ENCODE data around the gene SLC22A17. TPM values are rescaled to one million over a fixed set of nuclear protein-coding genes. Genes with fewer than 3 reads are reported as not detected.

The SLC22A17 gene
- total and polyA plus RNA-seq, 2 experiments from 2014 or later, result 44.4 to 62.9 TPM

GRCh38 chr14:23310546-23310945 is 42.1 kb downstream of the SLC22A17 start:
- H3K36me3 ChIP-seq (replicated peaks; ENCODE audit: insufficient read depth, low read depth), result no peaks in the 10 kb centered on the region
- no peak for TF ChIP-seq CTCF (IDR thresholded peaks at IDR 0.05; ENCODE audit: poor library complexity)
- no peak overlapping the region for H3K27ac ChIP-seq
- 95% methylated on average over 1 of the region's 1 CpG for WGBS (ENCODE audit: low lambda C conversion rate, missing lambda C conversion rate)
- H3K9me2 ChIP-seq (replicated peaks; ENCODE audit: insufficient read depth), result no peaks in the 10 kb centered on the region
- no peak for DNase-seq (ENCODE audit: low spot score)
- H4K20me1 ChIP-seq (ENCODE audit: insufficient read depth, poor library complexity, severe bottlenecking), result no peaks in the 10 kb centered on the region
- H2AFZ ChIP-seq, result no peak overlapping the region
- no peaks in the 10 kb centered on the region for H3K27me3 ChIP-seq
- peaks cover 55% of the 10 kb centered on the region for H3K79me2 ChIP-seq
- H3K4me2 ChIP-seq, result no peak overlapping the region
- H3K4me3 ChIP-seq, result no peak overlapping the region
- peaks cover 20% of the 10 kb centered on the region for H3K4me1 ChIP-seq (ENCODE audit: insufficient read depth)
- no peaks in the 10 kb centered on the region for H3K9me3 ChIP-seq (ENCODE audit: low read depth)

- Histone ChIP-seq H3K79me2 (peaks cover 61% of the 10 kb centered on the region), H3K4me3 (no peak overlapping the region), H4K20me1 (ENCODE audit: insufficient read depth, poor library complexity, severe bottlenecking) (no peaks in the 10 kb centered on the region), H3K27ac (no peak overlapping the region), H3K9me2 (replicated peaks; ENCODE audit: insufficient read depth) (no peaks in the 10 kb centered on the region), H2AFZ (no peak overlapping the region), H3K9me3 (ENCODE audit: low read depth) (no peaks in the 10 kb centered on the region), H3K27me3 (no peaks in the 10 kb centered on the region), H3K36me3 (replicated peaks; ENCODE audit: insufficient read depth, low read depth) (no peaks in the 10 kb centered on the region), H3K4me1 (ENCODE audit: insufficient read depth) (peaks cover 22% of the 10 kb centered on the region), H3K4me2 (peak overlapping the region; percentile 97)
- TF ChIP-seq EZH2phosphoT487 (IDR thresholded peaks at IDR 0.05; ENCODE audit: low read depth, severe bottlenecking, unreplicated experiment), result no peak
- no peak for TF ChIP-seq EZH2 (IDR thresholded peaks at IDR 0.05; ENCODE audit: borderline replicate concordance)
- TF ChIP-seq CTCF (IDR thresholded peaks at IDR 0.05; ENCODE audit: poor library complexity), result no peak
- DNase-seq (ENCODE audit: low spot score), result no peak
- 93% methylated on average over 17 of the region's 17 CpGs for whole genome bisulfite sequencing (ENCODE audit: low lambda C conversion rate, missing lambda C conversion rate)
Measured at GRCh38 chr14:23308721-23309445, 43.8 kb downstream of the SLC22A17 start.

- H3K4me2 ChIP-seq, result peak overlapping the region; percentile 97
- peaks cover 60% of the 10 kb centered on the region for H3K79me2 ChIP-seq
- 93% methylated on average over 22 of the region's 22 CpGs for WGBS (ENCODE audit: low lambda C conversion rate, missing lambda C conversion rate)
- H3K9me3 ChIP-seq (ENCODE audit: low read depth), result no peaks in the 10 kb centered on the region
- H3K4me3 ChIP-seq, result peak overlapping the region; percentile 88
- H3K27ac ChIP-seq, result peak overlapping the region; percentile 97
- peaks cover 22% of the 10 kb centered on the region for H3K4me1 ChIP-seq (ENCODE audit: insufficient read depth)
- H3K27me3 ChIP-seq, result no peaks in the 10 kb centered on the region
- no peak overlapping the region for H2AFZ ChIP-seq
- no peak for TF ChIP-seq CTCF (IDR thresholded peaks at IDR 0.05; ENCODE audit: poor library complexity)
- no peak for TF ChIP-seq EZH2phosphoT487 (IDR thresholded peaks at IDR 0.05; ENCODE audit: low read depth, severe bottlenecking, unreplicated experiment)
- no peaks in the 10 kb centered on the region for H3K36me3 ChIP-seq (replicated peaks; ENCODE audit: insufficient read depth, low read depth)
- no peaks in the 10 kb centered on the region for H4K20me1 ChIP-seq (ENCODE audit: insufficient read depth, poor library complexity, severe bottlenecking)
- no peak for DNase-seq (ENCODE audit: low spot score)
- no peaks in the 10 kb centered on the region for H3K9me2 ChIP-seq (replicated peaks; ENCODE audit: insufficient read depth)
Measured at GRCh38 chr14:23307687-23308644, 44.7 kb downstream of the SLC22A17 start.

All from hepatocyte (in vitro differentiated cells).